ENCODE data around the gene CAVIN2.
"Not testable (repeated sequence)": the region's sequence is repeated elsewhere in the genome, so short reads cannot be mapped to it uniquely, and the experiment has no call there.

CAVIN2 gene

GRCh38 chr2:191790737-191791136, 56.2 kb downstream of the CAVIN2 start:
- Histone ChIP-seq H3K4me3 (ENCODE audit: low read length) (no peak overlapping the region), H3K9ac (ENCODE audit: low read depth, low read length) (no peak overlapping the region), H3K36me3 (ENCODE audit: insufficient read depth, low read length) (no peaks in the 10 kb centered on the region), H3K9me3 (replicated peaks; ENCODE audit: low read length) (no peaks in the 10 kb centered on the region), H3K4me1 (ENCODE audit: control insufficient read depth, insufficient read depth, low read length) (no peaks in the 10 kb centered on the region), H3K27me3 (ENCODE audit: control insufficient read depth, insufficient read depth, low read length) (no peaks in the 10 kb centered on the region), H3K4me2 (ENCODE audit: low read length) (no peak overlapping the region)

- no peaks in the 10 kb centered on the region for H3K9me3 ChIP-seq (replicated peaks; ENCODE audit: low read length)
Observed at GRCh38 chr2:191789796-191790195, 57.1 kb downstream of the CAVIN2 start.

GRCh38 chr2:191786694-191787093, 60.2 kb downstream of the CAVIN2 start:
- H3K4me3 ChIP-seq (ENCODE audit: low read length): no peak overlapping the region
- H3K9me3 ChIP-seq (replicated peaks; ENCODE audit: low read length): no peaks in the 10 kb centered on the region
- no peaks in the 10 kb centered on the region for H3K27me3 ChIP-seq (ENCODE audit: control insufficient read depth, insufficient read depth, low read length)
- no peak overlapping the region for H3K9ac ChIP-seq (ENCODE audit: low read depth, low read length)
- no peaks in the 10 kb centered on the region for H3K36me3 ChIP-seq (ENCODE audit: insufficient read depth, low read length)
- H3K4me2 ChIP-seq (ENCODE audit: low read length): no peak overlapping the region
- H3K4me1 ChIP-seq (ENCODE audit: control insufficient read depth, insufficient read depth, low read length): no peaks in the 10 kb centered on the region

More at GRCh38 chr2:191789796-191790195, 57.1 kb downstream of the CAVIN2 start:
- Histone ChIP-seq H3K4me3 (ENCODE audit: low read length) (no peak overlapping the region), H3K27me3 (ENCODE audit: control insufficient read depth, insufficient read depth, low read length) (no peaks in the 10 kb centered on the region), H3K4me1 (ENCODE audit: control insufficient read depth, insufficient read depth, low read length) (no peaks in the 10 kb centered on the region), H3K9ac (ENCODE audit: low read depth, low read length) (no peak overlapping the region), H3K4me2 (ENCODE audit: low read length) (no peak overlapping the region), H3K36me3 (ENCODE audit: insufficient read depth, low read length) (no peaks in the 10 kb centered on the region)

- H3K9me3 ChIP-seq (replicated peaks; ENCODE audit: low read length); H3K36me3 ChIP-seq (ENCODE audit: insufficient read depth, low read length); H3K9ac ChIP-seq (ENCODE audit: low read depth, low read length); H3K4me2 ChIP-seq (ENCODE audit: low read length); H3K4me3 ChIP-seq (ENCODE audit: low read length); H3K4me1 ChIP-seq (ENCODE audit: control insufficient read depth, insufficient read depth, low read length); H3K27me3 ChIP-seq (ENCODE audit: control insufficient read depth, insufficient read depth, low read length): not testable (repeated sequence)
Observed at GRCh38 chr2:191785651-191786050, 61.2 kb downstream of the CAVIN2 start.
